Coronary artery (tissue), 2 donors: ENCODE data around the gene GABRR1.
"Not testable (repeated sequence)": the region's sequence is repeated elsewhere in the genome, so short reads cannot be mapped to it uniquely, and the experiment has no call there.

Experiments
- DNase-seq: peaks from one replicate; pipeline ENCODE4 v3.0.0-alpha.2; 2017; ENCODE audit warnings: low spot score
- H3K27ac ChIP-seq, 2 donors: fragments of 200-600 bp; sonication (generic); one replicate each; pipeline ENCODE4 v1.5.1; 2016 to 2019
- H3K4me3 ChIP-seq: fragments of 200-600 bp; sonication (generic); 2 replicates; pipeline ENCODE4 v1.5.1; 2016; ENCODE audit warnings: mild to moderate bottlenecking, moderate library complexity
- TF ChIP-seq, protein P1 (sequence below): fragments of 200-600 bp; sonication (generic); IDR thresholded peaks from one replicate; pipeline ENCODE4 v1.5.1; 2019; ENCODE audit warnings: antibody characterized with exemption

The GABRR1 gene

DNA sequence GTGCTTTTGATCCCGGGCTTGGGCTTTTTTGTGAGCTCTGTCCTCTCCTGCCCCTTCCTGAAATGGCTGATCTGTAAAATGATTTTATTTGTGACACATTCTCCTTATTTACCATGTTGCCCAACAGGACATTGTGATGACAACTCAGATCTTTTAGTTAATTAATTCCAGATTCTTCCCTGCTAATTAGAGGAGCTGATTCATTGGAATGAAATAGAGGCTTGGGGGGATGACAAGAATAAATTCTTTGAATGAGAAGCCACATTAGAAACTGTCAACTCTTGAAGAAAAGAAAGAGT is 26.1 kb upstream of the GABRR1 start:
- Histone ChIP-seq H3K4me3 (no peak overlapping the region), H3K27ac (no peak overlapping the region)
- TF ChIP-seq, protein P1, sequence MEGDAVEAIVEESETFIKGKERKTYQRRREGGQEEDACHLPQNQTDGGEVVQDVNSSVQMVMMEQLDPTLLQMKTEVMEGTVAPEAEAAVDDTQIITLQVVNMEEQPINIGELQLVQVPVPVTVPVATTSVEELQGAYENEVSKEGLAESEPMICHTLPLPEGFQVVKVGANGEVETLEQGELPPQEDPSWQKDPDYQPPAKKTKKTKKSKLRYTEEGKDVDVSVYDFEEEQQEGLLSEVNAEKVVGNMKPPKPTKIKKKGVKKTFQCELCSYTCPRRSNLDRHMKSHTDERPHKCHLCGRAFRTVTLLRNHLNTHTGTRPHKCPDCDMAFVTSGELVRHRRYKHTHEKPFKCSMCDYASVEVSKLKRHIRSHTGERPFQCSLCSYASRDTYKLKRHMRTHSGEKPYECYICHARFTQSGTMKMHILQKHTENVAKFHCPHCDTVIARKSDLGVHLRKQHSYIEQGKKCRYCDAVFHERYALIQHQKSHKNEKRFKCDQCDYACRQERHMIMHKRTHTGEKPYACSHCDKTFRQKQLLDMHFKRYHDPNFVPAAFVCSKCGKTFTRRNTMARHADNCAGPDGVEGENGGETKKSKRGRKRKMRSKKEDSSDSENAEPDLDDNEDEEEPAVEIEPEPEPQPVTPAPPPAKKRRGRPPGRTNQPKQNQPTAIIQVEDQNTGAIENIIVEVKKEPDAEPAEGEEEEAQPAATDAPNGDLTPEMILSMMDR, result no peak
- DNase-seq, result no peak

DNA sequence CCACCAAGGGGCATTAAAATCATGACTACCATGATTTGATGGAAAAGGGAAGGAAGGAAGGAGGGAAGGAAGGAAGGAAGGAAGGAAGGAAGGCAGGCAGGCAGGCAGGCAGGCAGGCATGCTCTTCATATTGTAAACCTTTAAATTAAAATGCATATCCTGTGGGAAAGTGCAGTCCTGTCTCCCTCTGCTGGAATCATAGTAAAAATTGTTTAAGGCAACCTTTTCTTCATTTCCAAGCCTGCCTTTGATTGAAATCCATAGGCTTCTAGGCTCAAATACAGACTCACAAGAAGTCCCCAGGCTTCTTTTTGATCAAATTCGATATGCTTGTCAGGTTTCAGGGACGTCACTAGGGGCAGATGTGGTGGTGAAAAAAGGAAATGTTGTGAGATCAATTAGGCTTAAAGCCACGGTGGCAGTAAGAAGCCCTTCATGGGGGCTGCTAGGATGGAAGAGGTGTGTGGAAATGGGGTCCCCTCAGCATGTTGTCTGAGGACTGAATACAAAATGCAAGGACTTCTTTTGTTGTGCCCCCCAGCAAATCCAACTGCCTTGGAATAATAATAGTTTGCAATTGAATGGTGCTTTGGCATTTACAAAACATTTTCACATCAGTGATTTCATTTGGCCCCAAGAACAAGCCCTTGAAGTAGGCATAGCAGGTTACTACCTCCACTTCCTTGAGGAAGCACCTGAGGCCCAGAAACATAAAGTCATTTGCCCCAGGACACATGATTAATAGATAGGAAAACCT is 25.6 kb upstream of the GABRR1 start:
- DNase-seq, result no peak
- TF ChIP-seq, protein P1, result peak; percentile 32
- H3K27ac ChIP-seq, result no peak overlapping the region
- no peak overlapping the region for H3K4me3 ChIP-seq

DNA sequence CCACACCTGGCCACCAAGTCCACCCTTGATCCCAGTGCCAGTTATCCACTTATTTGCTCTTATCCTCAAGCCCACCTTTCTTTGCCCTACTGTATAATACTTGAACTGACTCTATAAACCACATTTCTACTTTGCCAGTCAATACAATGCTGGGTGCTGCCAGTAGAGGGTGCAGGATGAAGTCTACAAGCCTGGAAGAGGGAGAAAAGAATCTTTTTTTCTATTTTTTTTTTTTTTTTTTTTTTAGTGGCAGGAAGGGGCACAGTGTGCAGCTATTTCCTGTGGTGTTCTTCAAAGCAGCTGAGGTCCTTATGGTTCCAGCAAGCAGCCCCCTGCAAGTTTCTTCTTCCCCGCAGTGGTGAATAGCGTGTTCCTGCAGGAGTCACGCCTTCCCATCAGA is 22.2 kb upstream of the GABRR1 start:
- no peak overlapping the region for H3K4me3 ChIP-seq
- no peak for DNase-seq
- H3K27ac ChIP-seq, result no peak overlapping the region
- TF ChIP-seq, protein P1, result no peak

DNA sequence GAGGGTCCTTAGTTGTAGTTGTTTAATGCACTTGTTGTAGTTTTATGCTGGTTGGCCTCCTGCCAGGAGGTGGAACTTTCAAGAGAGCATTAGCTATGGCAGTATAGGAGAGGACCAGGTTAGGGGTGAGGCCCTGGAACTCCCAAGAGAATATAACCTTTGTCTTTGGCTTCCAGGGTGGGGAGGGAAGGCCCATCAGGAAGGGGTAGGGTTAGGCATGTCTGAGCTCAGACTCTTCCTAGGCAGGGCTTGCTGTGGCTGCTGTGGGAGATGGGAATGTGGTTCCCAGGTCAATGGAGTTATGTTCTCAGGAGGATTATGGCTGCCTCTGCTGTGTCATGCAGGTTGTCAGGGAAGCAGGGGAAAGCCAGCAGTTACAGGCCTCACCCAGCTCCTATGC is 20.0 kb upstream of the GABRR1 start:
- Histone ChIP-seq H3K4me3 (no peak overlapping the region), H3K27ac (no peak overlapping the region)
- no peak for DNase-seq
- TF ChIP-seq, protein P1, result no peak

DNA sequence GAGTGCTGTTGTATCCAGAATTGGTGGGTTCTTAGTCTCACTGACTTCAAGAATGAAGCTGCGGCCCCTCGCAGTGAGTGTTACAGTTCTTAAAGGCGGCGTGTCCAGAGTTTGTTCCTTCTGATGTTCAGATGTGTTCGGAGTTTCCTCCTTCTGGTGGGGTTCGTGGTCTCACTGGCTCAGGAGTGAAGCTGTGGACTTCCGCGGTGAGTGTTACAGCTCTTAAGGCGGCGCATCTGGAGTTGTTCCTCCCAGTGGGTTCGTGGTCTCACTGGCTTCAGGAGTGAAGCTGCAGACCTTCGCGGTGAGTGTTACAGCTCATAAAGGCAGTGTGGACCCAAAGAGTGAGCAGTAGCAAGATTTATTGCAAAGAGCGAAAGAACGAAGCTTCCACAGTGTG is 16.4 kb upstream of the GABRR1 start:
- H3K4me3 ChIP-seq, DNase-seq, H3K27ac ChIP-seq: not testable (repeated sequence)

DNA sequence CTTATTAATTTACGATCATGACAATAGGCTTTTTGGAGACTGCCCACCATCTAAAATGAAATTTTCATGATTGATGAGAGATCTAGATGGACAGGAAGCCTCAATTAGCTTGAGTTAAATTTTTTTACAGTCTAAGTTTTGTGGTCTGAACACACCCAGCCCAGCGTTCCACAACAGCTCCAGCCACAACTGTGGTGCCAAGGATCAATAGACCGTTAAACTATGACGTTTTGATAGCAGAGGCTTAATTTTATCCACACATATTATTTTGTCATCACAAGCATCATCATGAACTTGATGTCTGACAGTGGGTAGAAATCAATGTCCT is 5.5 kb upstream of the GABRR1 start:
- DNase-seq, result no peak
- H3K4me3 ChIP-seq, result peak overlapping the region; percentile 49
- H3K27ac ChIP-seq, result peak overlapping the region in 1 of 2 donors; percentile 63
- TF ChIP-seq, protein P1, result no peak

DNA sequence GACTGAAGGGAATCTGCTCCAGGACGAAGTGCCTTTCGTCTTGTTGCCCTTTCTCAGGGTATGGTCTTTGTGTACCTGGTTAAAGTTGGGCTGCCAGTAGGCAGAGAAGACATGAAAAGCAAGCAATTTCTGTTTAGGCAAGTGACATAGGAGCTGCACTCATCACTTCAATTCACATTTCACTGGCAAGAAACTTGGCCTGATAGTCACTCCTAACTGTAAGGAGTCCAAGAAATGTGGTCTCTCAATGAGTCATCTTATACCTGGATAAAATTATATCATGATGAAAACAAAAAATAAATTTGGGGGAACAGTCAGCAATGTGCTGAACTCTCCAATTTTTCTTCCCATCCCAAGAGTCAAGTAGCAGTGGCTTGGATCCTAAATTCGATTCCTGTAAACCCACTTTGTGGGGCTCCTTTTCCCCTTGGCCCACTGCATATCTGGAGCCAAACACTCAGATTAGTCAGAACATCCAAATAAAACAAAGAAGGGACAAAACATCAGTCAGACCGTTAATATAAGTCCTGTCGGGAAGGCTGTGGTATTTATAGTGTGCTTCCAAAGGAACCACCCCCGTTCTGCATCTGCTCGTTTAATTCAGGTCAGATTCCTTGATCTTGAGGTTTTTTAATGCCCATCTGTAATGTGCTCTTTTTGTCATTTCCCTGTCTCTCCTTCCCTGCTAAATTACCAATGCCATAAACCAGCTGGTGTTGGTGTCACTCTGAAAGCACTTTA is 5.0 kb upstream of the GABRR1 start:
- peak overlapping the region; percentile 49 for H3K4me3 ChIP-seq

More for the DNA sequence above, 5.0 kb upstream of the GABRR1 start:
- H3K27ac ChIP-seq, result peak overlapping the region in 1 of 2 donors; percentile 63
- TF ChIP-seq, protein P1, result no peak
- no peak for DNase-seq
